KBM-7 (cell line): Measurements from ENCODE around the gene BRINP1.

Experiments
- DNase-seq: peaks from one replicate; pipeline ENCODE4 v3.0.0-alpha.2; 2015
- in situ Hi-C: fragments of 300-500 bp; cut with MboI; formaldehyde crosslinking; loops from 2 replicates; pipeline ENCODE4 v1.14.3; 2020; ENCODE audit warnings: low sequenced_read_pairs, low pct_unique_long_range_greater_than_20kb, mixed read lengths

BRINP1 gene

GRCh38 chr9:119164716-119165115, 204.5 kb downstream of the BRINP1 start:
- no peak for DNase-seq
- in situ Hi-C loops, result no loop called here

DNA sequence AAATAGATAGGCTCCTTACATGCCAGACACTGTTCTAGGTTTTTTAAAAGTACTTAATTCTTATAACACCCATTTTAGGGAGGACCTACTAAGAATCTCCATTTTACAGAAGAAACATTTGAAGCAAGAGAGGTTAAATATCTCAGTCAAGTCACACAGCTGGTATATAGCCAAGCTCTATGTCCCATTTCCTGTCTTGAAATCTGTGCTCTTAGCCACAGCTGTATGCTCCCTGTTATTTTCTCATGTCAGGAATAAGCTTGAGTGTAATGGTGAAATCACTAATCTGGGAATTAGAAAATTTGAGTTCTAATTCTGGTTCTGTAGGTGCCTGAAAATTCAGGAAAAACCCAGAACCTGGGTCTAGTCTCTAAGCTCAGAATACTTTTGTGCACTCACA, 208.7 kb downstream of the BRINP1 start:
- in situ Hi-C loops, result no loop called here
- DNase-seq, result no peak

- in situ Hi-C loops, result no loop called here
- DNase-seq, result no peak
These were observed 209.8 kb downstream of the BRINP1 start for GRCh38 chr9:119159386-119159785.

DNA sequence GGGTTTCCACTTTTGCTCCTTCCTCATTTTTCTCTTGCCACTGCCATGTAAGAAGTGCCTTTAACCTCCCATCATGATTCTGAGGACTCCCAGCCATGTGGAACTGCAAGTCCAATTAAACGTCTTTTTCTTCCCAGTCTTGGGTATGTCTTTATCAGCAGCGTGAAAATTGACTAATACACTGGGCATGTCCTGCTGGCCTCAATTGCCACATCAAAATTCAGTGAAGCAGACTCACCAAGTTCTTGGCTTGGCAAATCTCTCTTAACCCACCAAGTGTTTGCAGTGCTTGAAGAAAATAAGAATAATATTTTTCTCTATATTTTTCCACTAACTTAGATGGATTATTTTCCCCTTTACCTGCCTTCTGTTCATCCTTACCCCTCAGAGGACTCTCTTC, 212.0 kb downstream of the BRINP1 start:
- no peak for DNase-seq
- in situ Hi-C loops, result no loop called here

- no peak for DNase-seq
- in situ Hi-C loops, result no loop called here
These were observed 212.9 kb downstream of the BRINP1 start for GRCh38 chr9:119156354-119156753.

DNA sequence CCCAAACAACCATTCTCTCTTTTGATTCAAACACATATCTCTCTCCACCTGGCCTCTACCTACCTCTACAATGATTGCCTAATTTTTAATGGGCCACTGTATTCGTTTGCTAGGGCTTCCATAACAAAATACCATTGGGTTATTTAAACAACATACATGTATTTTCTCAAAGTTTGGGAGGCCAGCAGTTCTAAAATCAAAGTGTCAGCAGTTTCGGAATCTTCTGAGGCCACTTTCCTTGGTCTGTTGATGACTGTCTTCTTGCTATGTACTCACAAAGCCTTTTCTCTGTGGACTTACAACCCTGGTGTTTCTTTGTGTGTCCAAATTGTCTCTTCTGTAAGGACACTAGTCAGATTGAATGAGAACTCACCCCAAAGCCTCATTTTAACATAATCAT, 214.7 kb downstream of the BRINP1 start:
- no peak for DNase-seq
- in situ Hi-C loops, result no loop called here

- no peak for DNase-seq
- in situ Hi-C loops, result no loop called here
These were observed 215.8 kb downstream of the BRINP1 start for GRCh38 chr9:119153402-119153801.

DNA sequence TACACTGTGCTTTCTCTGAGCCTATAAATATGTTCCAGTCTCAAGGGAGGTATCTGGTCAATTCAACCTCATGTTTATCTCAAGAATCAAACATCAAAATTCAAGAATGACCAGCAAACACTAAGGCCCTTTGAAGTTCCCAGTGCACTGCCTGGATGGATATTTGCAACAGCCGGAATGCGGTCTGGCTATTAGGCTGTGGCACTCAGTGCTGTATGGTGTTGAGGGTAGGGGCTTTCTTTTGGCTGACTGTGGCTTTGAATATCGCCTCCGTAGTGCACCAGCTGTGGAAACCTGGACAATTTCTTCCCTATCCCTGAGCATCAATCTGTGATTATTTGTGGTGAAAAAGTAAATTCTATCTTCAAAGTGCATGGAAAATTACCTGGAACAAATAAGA, 220.4 kb downstream of the BRINP1 start:
- in situ Hi-C loops, result no loop called here
- DNase-seq, result no peak

DNA sequence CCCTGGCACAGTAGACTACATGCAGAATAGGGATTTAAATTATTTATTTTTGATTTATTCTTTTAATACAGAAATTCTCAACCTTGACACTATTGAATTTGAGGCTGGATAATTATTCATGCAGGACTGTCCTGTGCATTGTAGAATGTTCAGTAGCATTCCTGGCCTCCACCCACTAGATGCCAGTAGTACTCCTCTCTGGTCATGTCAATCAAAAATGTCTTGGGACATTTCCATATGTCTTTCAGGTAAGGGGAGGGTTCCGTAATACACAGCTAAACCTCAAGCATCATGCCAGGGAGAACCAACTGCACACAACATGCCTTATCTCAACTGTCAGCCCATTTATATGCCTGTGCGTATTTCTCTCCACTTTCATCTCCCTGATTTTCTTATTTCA, 231.8 kb downstream of the BRINP1 start:
- in situ Hi-C loops, result no loop called here

DNA sequence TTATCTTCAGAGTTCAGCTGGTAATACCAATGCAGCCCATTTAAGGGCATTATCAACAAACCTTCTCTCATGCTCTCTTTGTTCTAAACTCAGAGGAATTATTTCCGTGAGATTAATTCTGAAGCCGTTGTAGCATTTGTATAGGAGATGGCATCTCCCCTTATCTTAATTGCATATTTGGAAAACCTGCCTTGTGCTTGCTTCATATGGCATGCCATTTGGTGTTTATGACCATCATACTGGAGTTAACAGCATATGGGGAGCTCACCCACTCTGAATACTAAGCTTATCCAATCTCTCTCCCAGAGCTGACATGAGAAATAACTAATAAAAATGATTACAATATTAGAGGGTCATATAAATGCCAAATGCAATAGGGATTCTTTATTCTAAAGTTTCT, 243.2 kb downstream of the BRINP1 start:
- DNase-seq, result no peak
- in situ Hi-C loops, result no loop called here

More for the DNA sequence above, 231.8 kb downstream of the BRINP1 start:
- DNase-seq, result no peak

GRCh38 chr9:119121899-119122298, 247.3 kb downstream of the BRINP1 start:
- in situ Hi-C loops, result no loop called here

DNA sequence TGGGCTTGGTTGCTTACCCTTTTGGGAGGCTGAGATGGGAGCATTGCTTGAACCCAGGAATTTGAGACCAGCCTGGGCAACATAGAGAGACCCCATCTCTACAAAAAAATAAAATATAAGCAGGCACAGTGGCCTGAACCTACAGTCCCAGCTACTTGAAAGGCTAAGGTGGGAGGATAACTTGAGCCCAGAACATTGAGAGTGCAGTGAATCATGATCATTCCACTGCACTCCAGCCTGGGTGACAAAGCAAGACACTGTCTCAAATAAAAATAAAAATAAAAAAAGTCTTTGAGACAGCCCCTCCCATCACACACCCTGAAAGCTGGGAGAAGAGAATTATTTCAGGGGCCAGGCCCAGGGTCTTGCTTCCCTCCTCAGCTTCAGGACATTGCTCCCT, 251.8 kb downstream of the BRINP1 start:
- in situ Hi-C loops, result no loop called here
- no peak for DNase-seq

More at GRCh38 chr9:119121899-119122298, 247.3 kb downstream of the BRINP1 start:
- no peak for DNase-seq
